Ovary (tissue), 9 donors: ENCODE results near the gene TMEM86B. TPM values are rescaled to one million over a fixed set of nuclear protein-coding genes. Genes with fewer than 3 reads are reported as not detected.

Experiments used
- DNase-seq, 5 donors: peaks; one replicate each; pipeline ENCODE4 v3.0.0-alpha.2; 2019 to 2020
- H3K27ac ChIP-seq, 2 donors: fragments of 200-600 bp; one replicate each; pipeline versions ENCODE4 v1.5.1 to v1.8.0; 2019 to 2022
- H3K27me3 ChIP-seq: fragments of 200-600 bp; one replicate; pipeline ENCODE4 v1.8.0; 2022
- H3K36me3 ChIP-seq: fragments of 200-600 bp; sonication (generic); one replicate; pipeline ENCODE4 v1.5.1; 2019
- H3K4me1 ChIP-seq: one replicate; pipeline ENCODE4 v1.8.1; 2013; ENCODE audit warnings: mild to moderate bottlenecking, moderate library complexity; ENCODE audit not compliant: insufficient read depth
- H3K4me3 ChIP-seq: fragments of 200-600 bp; sonication (generic); one replicate; pipeline ENCODE4 v1.5.1; 2017
- H3K9me3 ChIP-seq, 2 donors: fragments of 200-600 bp in 1 of 2; sonication (generic) in 1 of 2; one replicate each; pipeline versions ENCODE4 v1.5.1 to v1.8.1; 2013 to 2019; ENCODE audit warnings: mild to moderate bottlenecking in 1 of 2, moderate library complexity in 1 of 2
- CTCF ChIP-seq, 3 donors: fragments of 450-650 bp in 2 of 3; fragments of 200-600 bp in 1 of 3; IDR thresholded peaks; one replicate each; pipeline versions ENCODE4 v1.5.1 to v1.8.0; 2016 to 2022; ENCODE audit warnings: antibody characterized with exemption in 3 of 3, mild to moderate bottlenecking in 1 of 3
- EP300 ChIP-seq: sonication (generic); formaldehyde crosslinking; IDR thresholded peaks from one replicate; pipeline ENCODE4 v1.6.1; 2017; ENCODE audit warnings: antibody characterized with exemption
- POLR2A ChIP-seq: fragments of 450-650 bp; IDR thresholded peaks from one replicate; pipeline ENCODE4 v1.6.1; 2017; ENCODE audit warnings: antibody characterized with exemption, mild to moderate bottlenecking, moderate library complexity
- WGBS, 3 donors: extraction: QIAGEN DNeasy Blood & Tissue Kit in 1 of 3; methylation state at CpG; one replicate each; pipeline versions ENCODE4 v1.1.5 to v1.1.7; 2013 to 2017; 5-methylcytosine and 5-hydroxymethylcytosine counted together
- intact Hi-C, 4 donors: fragments of 100-400 bp; cut with DNase I; formaldehyde crosslinking; loops; one replicate each; pipeline versions ENCODE4 v1.11.0 to v1.15.1; 2022 to 2023
- polyA plus RNA-seq, 2 donors: library from polyadenylated mRNA; stranded (reverse); fragments of 200-250 nt in 1 of 2; fragments of 350-450 nt in 1 of 2; fragmentation: Illumina TruSeq in 1 of 2; extraction: RNeasy Lipid Tissue Mini Kit (QIAGEN cat#74804) in 1 of 2; gene quantifications; one replicate each; pipeline ENCODE4 v1.2.3, GENCODE V29; 2013 to 2014
- total RNA-seq, 7 donors: library from RNA; depleted of rRNA in 2 of 7; stranded (reverse); fragments of >200 nt in 2 of 7; fragmentation: NEBNext Ultra II Directional in 3 of 7; extraction: Animal tissue kit (Norgen Biotek cat#: 25700) in 3 of 7; gene quantifications; one replicate each; pipeline versions ENCODE4 v1.1.0 to v1.2.4, GENCODE V29; 2016 to 2023
- donor health status: DM: no; HTN: no; CAD: no; lungs with moderate emphysema.
- donor health status: DM: no; HTN: no; CAD: no.
- donor health status: Bipolar disorder and iron deficiency.
- donor health status: DM: yes; HTN: yes; CAD: no.
- donor health status: DM: no; HTN: no; CAD: no.
- donor health status: DM: yes; HTN: yes; CAD: no.

TMEM86B gene
- total and polyA plus RNA-seq, 9 donors: 2.6 to 4.9 (median 3.4) TPM; not detected in 1

GRCh38 chr19:55262359-55262758 lies 33.8 kb upstream of the TMEM86B start:
- H3K9me3 ChIP-seq: no peaks in the 10 kb centered on the region
- no peak overlapping the region for H3K4me3 ChIP-seq
- H3K36me3 ChIP-seq: no peaks in the 10 kb centered on the region
- 92 to 95% (median 94%) methylated on average over 9 of the region's 9 CpGs for WGBS, 3 donors
- no peak for TF ChIP-seq POLR2A
- no peak for TF ChIP-seq EP300
- TF ChIP-seq CTCF (IDR thresholded peaks at IDR 0.05): no peak
- H3K4me1 ChIP-seq: peaks cover 4% of the 10 kb centered on the region
- H3K27me3 ChIP-seq: no peaks in the 10 kb centered on the region
- DNase-seq: no peak
- intact Hi-C loops: no loop called here
- H3K27ac ChIP-seq: no peak overlapping the region

- no peak overlapping the region for H3K27ac ChIP-seq
- DNase-seq: peak in 1 of 5 donors; percentile 42
- 81 to 87% (median 81%) methylated on average over 13 of the region's 13 CpGs for WGBS, 3 donors
- no peak overlapping the region for H3K4me3 ChIP-seq
- peaks cover 9% of the 10 kb centered on the region for H3K4me1 ChIP-seq
- TF ChIP-seq EP300 (no peak), CTCF (IDR thresholded peaks at IDR 0.05) (no peak), POLR2A (no peak)
- intact Hi-C loops: no loop called here
- no peaks in the 10 kb centered on the region for H3K27me3 ChIP-seq
- H3K9me3 ChIP-seq: no peaks in the 10 kb centered on the region
- no peaks in the 10 kb centered on the region for H3K36me3 ChIP-seq
These were observed 33.1 kb upstream of the TMEM86B start for GRCh38 chr19:55261671-55262126.

GRCh38 chr19:55259540-55260210 lies 31.1 kb upstream of the TMEM86B start:
- intact Hi-C loops: loop anchor here in 1 of 4 donors (5.0 kb wide), 1 partner anchor 142 kb away; the partner anchor contains the start of gene PPP1R12C
- Histone ChIP-seq H3K4me3 (peak overlapping the region; percentile 92), H3K27ac (peak overlapping the region; percentile 47 to 84), H3K36me3 (no peaks in the 10 kb centered on the region), H3K9me3 (no peaks in the 10 kb centered on the region), H3K27me3 (no peaks in the 10 kb centered on the region), H3K4me1 (peaks cover 18% of the 10 kb centered on the region)
- no peak for TF ChIP-seq POLR2A
- peak in 3 of 5 donors; percentile 43 to 72 (median 64) for DNase-seq
- WGBS, 3 donors: 35 to 43% (median 37%) methylated on average over 29 of the region's 29 CpGs

GRCh38 chr19:55258828-55259539 lies 30.4 kb upstream of the TMEM86B start, which contains the start of gene PPP6R1:
PPP6R1 (minus strand) TSS chr19:55259017; CDS start chr19:55247103, 11,914 bp downstream.
- peak; percentile 98 to 100 (median 98) for DNase-seq
- Histone ChIP-seq H3K9me3 (no peaks in the 10 kb centered on the region), H3K27ac (peak within 1 kb of the TSS; percentile 70 to 84), H3K27me3 (no peaks in the 10 kb centered on the region), H3K4me1 (peaks cover 18% of the 10 kb centered on the region), H3K4me3 (peak within 1 kb of the TSS; percentile 92), H3K36me3 (no peaks in the 10 kb centered on the region)
- TF ChIP-seq POLR2A: peak; percentile 75
- TF ChIP-seq EP300: peak; percentile 10
- TF ChIP-seq CTCF (IDR thresholded peaks at IDR 0.05): peak in 1 of 3 donors; percentile 61
- WGBS, 3 donors: 0 to 1% (median 0%) methylated on average over 62 to 76 of the region's 76 CpGs
- intact Hi-C loops: loop anchor here in 1 of 4 donors (5.0 kb wide), 1 partner anchor 142 kb away; the partner anchor contains the start of gene PPP1R12C
